Prostate gland (tissue), 2 donors: ENCODE data around the gene DRP2.
"Not testable (repeated sequence)": the region's sequence is repeated elsewhere in the genome, so short reads cannot be mapped to it uniquely, and the experiment has no call there.

ENCODE experiments used
- POLR2AphosphoS5 ChIP-seq: sonication (generic); formaldehyde crosslinking; IDR thresholded peaks from one replicate; pipeline ENCODE4 v1.6.1; 2017; ENCODE audit warnings: antibody characterized with exemption
- TF ChIP-seq, protein P1 (sequence below), 4 experiments: fragments of 200-600 bp in 2 of 4; fragments of 450-650 bp in 2 of 4; sonication (generic) in 2 of 4; IDR thresholded peaks; 1 replicate in 3 of 4; 2 replicates in 1 of 4; pipeline ENCODE4 v1.5.1; 2016 to 2019; ENCODE audit warnings: antibody characterized with exemption in 4 of 4, mild to moderate bottlenecking in 2 of 4, moderate library complexity in 2 of 4

DNA sequence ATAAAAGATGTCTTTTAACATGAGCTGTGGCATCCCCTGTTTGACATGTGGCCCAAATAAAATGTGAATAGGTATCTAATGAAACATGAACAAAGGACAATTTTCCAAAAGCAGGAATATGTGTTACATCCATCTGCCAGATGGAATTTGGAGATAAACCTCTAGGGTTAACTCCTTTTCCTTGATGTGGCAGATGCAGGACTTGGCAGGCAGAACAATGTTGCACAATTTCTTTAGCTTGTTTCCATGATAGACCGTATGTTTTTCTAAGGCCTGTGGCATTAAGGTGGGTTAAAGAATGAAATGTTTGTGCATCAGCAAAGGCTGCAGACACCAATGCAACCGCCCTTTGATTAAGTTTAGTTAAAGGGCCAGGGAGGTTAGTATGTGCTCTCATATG is 34.7 kb upstream of the DRP2 start:
- TF ChIP-seq, protein P1, sequence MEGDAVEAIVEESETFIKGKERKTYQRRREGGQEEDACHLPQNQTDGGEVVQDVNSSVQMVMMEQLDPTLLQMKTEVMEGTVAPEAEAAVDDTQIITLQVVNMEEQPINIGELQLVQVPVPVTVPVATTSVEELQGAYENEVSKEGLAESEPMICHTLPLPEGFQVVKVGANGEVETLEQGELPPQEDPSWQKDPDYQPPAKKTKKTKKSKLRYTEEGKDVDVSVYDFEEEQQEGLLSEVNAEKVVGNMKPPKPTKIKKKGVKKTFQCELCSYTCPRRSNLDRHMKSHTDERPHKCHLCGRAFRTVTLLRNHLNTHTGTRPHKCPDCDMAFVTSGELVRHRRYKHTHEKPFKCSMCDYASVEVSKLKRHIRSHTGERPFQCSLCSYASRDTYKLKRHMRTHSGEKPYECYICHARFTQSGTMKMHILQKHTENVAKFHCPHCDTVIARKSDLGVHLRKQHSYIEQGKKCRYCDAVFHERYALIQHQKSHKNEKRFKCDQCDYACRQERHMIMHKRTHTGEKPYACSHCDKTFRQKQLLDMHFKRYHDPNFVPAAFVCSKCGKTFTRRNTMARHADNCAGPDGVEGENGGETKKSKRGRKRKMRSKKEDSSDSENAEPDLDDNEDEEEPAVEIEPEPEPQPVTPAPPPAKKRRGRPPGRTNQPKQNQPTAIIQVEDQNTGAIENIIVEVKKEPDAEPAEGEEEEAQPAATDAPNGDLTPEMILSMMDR (IDR thresholded peaks at IDR 0.05) = not testable (repeated sequence)
- not testable (repeated sequence) for TF ChIP-seq POLR2AphosphoS5
